ENCODE results near the gene COX8A. TPM values are rescaled to one million over a fixed set of nuclear protein-coding genes. Genes with fewer than 3 reads are reported as not detected.

The COX8A gene
- total RNA-seq, 2 donors from 2014 or later, result 258 to 298 TPM

GRCh38 chr11:63999349-64000025 is 25.1 kb downstream of the COX8A start:
- Histone ChIP-seq H3K4me1 (ENCODE audit: control insufficient read depth, insufficient read depth, low read length) (no peaks in the 10 kb centered on the region), H3K27ac (ENCODE audit: low read depth, low read length) (no peak overlapping the region), H3K36me3 (ENCODE audit: control insufficient read depth, insufficient read depth, low read length) (peaks cover 25% of the 10 kb centered on the region), H3K9me3 (ENCODE audit: control insufficient read depth, low read length) (no peaks in the 10 kb centered on the region), H3K4me3 (ENCODE audit: low read length) (no peak overlapping the region), H3K9ac (ENCODE audit: extremely low read depth, low read length, poor library complexity, severe bottlenecking) (no peak overlapping the region), H3K27me3 (ENCODE audit: control insufficient read depth, insufficient read depth, low read length, poor library complexity, severe bottlenecking) (peaks cover 13% of the 10 kb centered on the region)
- no peak for TF ChIP-seq CTCF (conservative IDR thresholded peaks at IDR 0.05)
- Mint-ChIP-seq H3K36me3 (ENCODE audit: low read depth) (peaks cover 28% of the 10 kb centered on the region), H3K27me3 (ENCODE audit: insufficient read depth) (peaks cover 38% of the 10 kb centered on the region), H3K27ac (no peak overlapping the region), H3K9me3 (no peaks in the 10 kb centered on the region), H3K4me1 (peaks cover 4% of the 10 kb centered on the region), H3K4me3 (peak overlapping the region; percentile 40)
- WGBS, 2 experiments (ENCODE audit: insufficient coverage in 1 of 2, insufficient read length in 1 of 2), result 3 to 7% methylated on average over 8 to 58 of the region's 59 CpGs
- peak; percentile 94 for DNase-seq

- DNase-seq, result peak; percentile 91
- Histone ChIP-seq H3K9me3 (ENCODE audit: control insufficient read depth, low read length) (no peaks in the 10 kb centered on the region), H3K36me3 (ENCODE audit: control insufficient read depth, insufficient read depth, low read length) (peaks cover 18% of the 10 kb centered on the region), H3K9ac (ENCODE audit: extremely low read depth, low read length, poor library complexity, severe bottlenecking) (no peak overlapping the region), H3K4me3 (ENCODE audit: low read length) (no peak overlapping the region), H3K27me3 (ENCODE audit: control insufficient read depth, insufficient read depth, low read length, poor library complexity, severe bottlenecking) (peaks cover 15% of the 10 kb centered on the region), H3K4me1 (ENCODE audit: control insufficient read depth, insufficient read depth, low read length) (no peaks in the 10 kb centered on the region), H3K27ac (ENCODE audit: low read depth, low read length) (no peak overlapping the region)
- H3K27ac Mint-ChIP-seq, result no peak overlapping the region
- H3K4me3 Mint-ChIP-seq, result peak overlapping the region; percentile 40
- H3K27me3 Mint-ChIP-seq (ENCODE audit: insufficient read depth), result peaks cover 44% of the 10 kb centered on the region
- H3K36me3 Mint-ChIP-seq (ENCODE audit: low read depth), result peaks cover 21% of the 10 kb centered on the region
- H3K9me3 Mint-ChIP-seq, result no peaks in the 10 kb centered on the region
- peaks cover 4% of the 10 kb centered on the region for H3K4me1 Mint-ChIP-seq
- peak; percentile 93 for TF ChIP-seq CTCF (conservative IDR thresholded peaks at IDR 0.05)
- 3 to 9% methylated on average over 25 to 67 of the region's 67 CpGs for whole genome bisulfite sequencing, 2 experiments (ENCODE audit: insufficient coverage in 1 of 2, insufficient read length in 1 of 2)
These were observed 25.8 kb downstream of the COX8A start for GRCh38 chr11:64000026-64000739.

- H3K4me3 Mint-ChIP-seq, result no peak overlapping the region
- 69 to 76% methylated on average over 42 to 60 of the region's 60 CpGs for WGBS, 2 experiments (ENCODE audit: insufficient coverage in 1 of 2, insufficient read length in 1 of 2)
- H3K27ac ChIP-seq (ENCODE audit: low read depth, low read length), result no peak overlapping the region
- peaks cover 14% of the 10 kb centered on the region for H3K36me3 ChIP-seq (ENCODE audit: control insufficient read depth, insufficient read depth, low read length)
- H3K4me1 ChIP-seq (ENCODE audit: control insufficient read depth, insufficient read depth, low read length), result no peaks in the 10 kb centered on the region
- peak; percentile 8 for TF ChIP-seq CTCF (conservative IDR thresholded peaks at IDR 0.05)
- H3K9me3 ChIP-seq (ENCODE audit: control insufficient read depth, low read length), result no peaks in the 10 kb centered on the region
- no peak for DNase-seq
- H3K4me1 Mint-ChIP-seq, result peaks cover 4% of the 10 kb centered on the region
- no peak overlapping the region for H3K27ac Mint-ChIP-seq
- peaks cover 51% of the 10 kb centered on the region for H3K27me3 Mint-ChIP-seq (ENCODE audit: insufficient read depth)
- no peak overlapping the region for H3K9ac ChIP-seq (ENCODE audit: extremely low read depth, low read length, poor library complexity, severe bottlenecking)
- no peak overlapping the region for H3K4me3 ChIP-seq (ENCODE audit: low read length)
- H3K27me3 ChIP-seq (ENCODE audit: control insufficient read depth, insufficient read depth, low read length, poor library complexity, severe bottlenecking), result peaks cover 22% of the 10 kb centered on the region
- no peaks in the 10 kb centered on the region for H3K9me3 Mint-ChIP-seq
- peaks cover 19% of the 10 kb centered on the region for H3K36me3 Mint-ChIP-seq (ENCODE audit: low read depth)
These were observed 26.5 kb downstream of the COX8A start for GRCh38 chr11:64000740-64001483.

Measured in endodermal cell (in vitro differentiated cells).